ENCODE data around the gene IFT172.

Gene IFT172

DNA sequence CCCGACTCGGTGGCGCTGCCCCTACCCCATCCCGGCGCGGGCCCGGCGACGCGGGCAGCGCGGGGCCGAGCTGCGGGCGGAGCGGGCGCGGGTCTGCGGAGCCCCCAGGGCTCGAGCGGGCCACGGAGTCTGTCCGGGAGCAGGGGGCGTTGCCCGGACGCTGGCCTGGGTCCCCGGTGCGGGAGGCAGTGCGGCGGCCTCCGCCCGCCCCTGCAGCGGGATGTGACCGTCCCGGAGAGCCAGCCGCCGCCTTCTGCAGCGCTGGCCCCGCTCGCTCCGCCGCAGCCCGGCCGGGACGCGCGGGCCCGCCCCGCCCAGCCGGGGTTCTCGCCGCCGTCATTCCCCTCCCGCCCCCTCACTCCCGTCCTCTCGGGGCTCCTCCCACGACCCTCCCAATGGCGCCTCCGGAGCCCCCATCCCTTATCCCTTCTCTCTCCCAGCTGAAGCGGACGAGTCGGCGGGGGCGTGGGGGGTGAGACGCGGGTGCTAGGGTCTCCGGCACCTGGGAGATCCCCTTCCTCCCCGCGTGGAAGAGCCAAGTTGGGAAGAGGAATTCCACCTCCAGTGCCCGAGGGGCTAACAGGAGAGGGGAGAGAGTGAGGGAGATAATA is 5.5 kb upstream of the IFT172 start, which contains the start of gene FNDC4:
FNDC4 (minus strand) TSS at position 257 of the 611 bp plus-strand sequence. CDS start 521 bp downstream, outside the sequence.
- peak; percentile 8 for DNase-seq (ENCODE audit: low read depth)

DNA sequence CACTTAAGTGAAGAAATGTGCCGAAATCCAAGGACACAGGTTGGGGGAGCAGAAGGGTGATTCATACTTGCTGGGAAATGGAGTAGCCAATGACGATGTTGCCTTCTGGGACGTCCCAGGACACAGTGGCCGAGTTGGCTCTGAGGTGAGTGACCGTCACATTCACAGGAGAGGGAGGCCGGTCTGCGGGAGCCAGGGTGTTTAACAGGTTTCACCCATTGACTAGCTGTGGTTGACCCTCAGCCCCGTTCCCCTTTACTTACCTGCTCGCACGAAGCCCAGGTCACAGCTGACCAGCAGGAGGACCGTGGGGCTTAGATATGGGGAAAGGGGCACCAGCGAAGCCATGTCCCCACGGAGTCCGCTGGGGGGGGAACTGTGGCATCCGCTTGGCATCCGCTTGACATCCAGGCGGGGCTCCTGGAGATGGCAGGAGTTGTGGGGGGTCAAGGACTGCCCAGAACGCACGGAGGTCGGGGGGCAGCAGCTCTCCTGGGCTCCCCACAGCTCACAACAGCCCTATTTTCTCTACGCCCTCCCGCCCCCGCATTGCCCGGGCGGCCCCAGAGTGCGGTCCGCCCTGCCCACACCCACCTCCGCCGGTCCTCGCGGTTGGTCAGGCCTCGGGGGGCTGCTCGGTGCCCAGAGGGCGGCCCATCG is 4.9 kb upstream of the IFT172 start:
- peak; percentile 91 for DNase-seq (ENCODE audit: low read depth)

GRCh38 chr2:27493948-27494283 is 4.4 kb upstream of the IFT172 start:
- no peak for DNase-seq (ENCODE audit: low read depth)

- DNase-seq (ENCODE audit: low read depth) = no peak
Observed at GRCh38 chr2:27492557-27492956, 3.0 kb upstream of the IFT172 start.

DNA sequence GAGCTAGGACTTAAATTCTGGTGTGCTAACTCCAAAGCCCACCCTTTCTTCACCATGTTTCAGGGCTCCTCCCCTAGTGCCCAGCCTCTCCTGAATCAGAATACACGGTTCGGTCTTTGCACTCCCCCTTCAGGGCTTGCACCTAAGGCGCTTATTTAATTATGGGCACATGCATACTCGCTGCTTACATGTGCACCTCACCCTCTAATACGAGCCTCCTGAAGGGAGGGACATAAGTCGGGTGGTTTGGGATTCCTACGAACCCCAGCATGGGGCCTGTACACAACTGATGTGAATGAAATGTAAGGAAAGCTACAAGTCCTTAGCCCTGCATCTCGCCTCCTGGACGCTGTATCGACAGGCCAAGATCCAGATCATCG is 435 bp downstream of the IFT172 start:
- DNase-seq (ENCODE audit: low read depth) = no peak

GRCh38 chr2:27485496-27485895 is 4.0 kb downstream of the IFT172 start:
- no peak for DNase-seq (ENCODE audit: low read depth)

- DNase-seq (ENCODE audit: low read depth) = no peak
Observed at GRCh38 chr2:27471961-27472360, 17.6 kb downstream of the IFT172 start.

GRCh38 chr2:27464443-27464842 is 25.1 kb downstream of the IFT172 start:
- no peak for DNase-seq (ENCODE audit: low read depth)

- no peak for DNase-seq (ENCODE audit: low read depth)
Observed at GRCh38 chr2:27461118-27461517, 28.4 kb downstream of the IFT172 start.

DNA sequence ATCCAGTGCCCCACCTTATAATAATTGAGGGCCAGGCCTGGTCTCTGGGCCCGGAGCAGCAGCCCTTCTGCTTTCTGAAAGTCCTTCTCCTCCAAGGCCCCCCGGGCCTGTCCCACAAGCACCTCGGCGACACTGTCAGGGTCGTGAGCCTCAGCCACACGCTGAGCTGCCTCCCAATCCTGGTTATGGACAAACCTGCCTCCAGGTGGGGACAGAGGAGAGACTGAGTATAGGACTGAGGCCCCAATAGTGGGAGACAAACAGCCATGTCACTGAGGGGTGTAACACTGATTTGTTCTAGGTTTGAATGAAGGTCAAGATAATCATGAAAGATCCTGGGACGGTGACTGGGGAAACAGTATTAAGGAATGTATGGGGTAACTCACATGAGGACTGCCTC is 35.6 kb downstream of the IFT172 start:
- no peak for DNase-seq (ENCODE audit: low read depth)

GRCh38 chr2:27451095-27451494 is 38.4 kb downstream of the IFT172 start:
- no peak for DNase-seq (ENCODE audit: low read depth)

DNA sequence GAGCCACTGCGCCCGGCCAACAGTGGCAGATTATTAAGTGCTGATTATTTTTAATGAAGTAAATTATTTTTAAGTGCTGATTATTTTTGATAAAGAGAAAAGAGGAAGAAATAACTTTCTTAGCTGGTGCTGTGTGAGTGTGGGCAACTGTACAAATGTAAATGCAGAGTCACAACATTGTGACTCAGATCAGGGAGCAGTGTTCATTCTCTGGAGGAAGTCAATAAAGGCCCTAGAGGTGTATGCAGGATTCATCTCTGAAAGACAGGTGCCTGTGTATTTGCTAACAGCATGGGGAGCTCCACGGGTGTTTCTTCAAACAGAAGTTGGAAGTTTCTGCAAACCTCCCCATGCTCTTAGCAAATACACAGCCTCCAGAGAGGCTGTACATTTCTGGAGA is 41.2 kb downstream of the IFT172 start:
- no peak for DNase-seq (ENCODE audit: low read depth)

DNA sequence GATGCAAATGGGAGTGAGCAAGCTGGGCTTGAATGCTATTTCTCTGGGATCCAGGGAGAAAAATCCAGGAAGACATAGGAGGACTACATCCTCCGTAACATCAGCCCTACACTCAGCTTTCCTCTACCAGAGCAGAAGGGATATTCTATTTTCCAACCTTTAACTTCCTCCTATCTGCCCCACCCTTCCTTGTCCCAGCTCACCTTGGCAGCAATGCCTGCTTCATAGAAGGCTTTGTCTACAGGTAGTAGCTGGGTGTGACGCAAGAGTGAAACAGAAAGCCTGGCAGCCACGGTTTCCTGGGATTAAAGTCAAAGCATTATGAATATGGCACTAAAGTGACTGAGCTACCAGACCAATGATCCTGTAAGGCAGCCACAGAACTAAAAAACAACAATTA is 43.5 kb downstream of the IFT172 start:
- DNase-seq (ENCODE audit: low read depth) = no peak

- no peak for DNase-seq (ENCODE audit: low read depth)
Observed at GRCh38 chr2:27445615-27446014, 43.9 kb downstream of the IFT172 start.

DNA sequence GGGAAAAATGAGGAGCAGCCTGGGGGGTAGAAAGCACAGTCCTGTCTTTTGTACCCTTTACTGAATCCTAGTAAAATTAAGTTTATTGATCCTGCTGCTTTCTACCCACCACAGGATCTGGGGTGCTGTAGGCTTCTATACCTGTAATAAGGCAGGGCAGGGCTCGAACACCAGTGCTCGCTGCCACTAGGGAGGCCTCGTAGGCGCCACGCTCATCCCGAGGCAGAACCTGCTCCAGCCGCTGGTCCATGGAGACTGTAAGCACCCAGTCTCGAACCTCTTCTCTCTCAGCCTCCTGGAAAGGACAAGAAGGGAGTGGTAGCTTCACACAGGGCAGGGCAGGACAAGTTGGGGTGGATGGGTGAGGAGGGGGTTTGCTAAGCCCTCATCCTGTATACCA is 44.4 kb downstream of the IFT172 start:
- no peak for DNase-seq (ENCODE audit: low read depth)

DNA sequence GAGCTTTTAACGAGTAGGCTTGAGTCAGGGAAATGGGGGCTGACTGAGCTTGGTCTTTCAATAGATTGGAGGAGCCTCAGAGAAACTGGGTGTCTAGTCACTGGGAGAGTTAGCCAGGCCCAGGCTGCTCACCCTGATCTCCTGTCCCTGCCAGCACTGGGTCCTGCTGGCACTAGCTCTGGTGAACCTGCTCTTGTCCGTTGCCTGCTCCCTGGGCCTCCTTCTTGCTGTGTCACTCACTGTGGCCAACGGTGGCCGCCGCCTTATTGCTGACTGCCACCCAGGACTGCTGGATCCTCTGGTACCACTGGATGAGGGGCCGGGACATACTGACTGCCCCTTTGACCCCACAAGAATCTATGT is 46.6 kb downstream of the IFT172 start:
- DNase-seq (ENCODE audit: low read depth) = no peak

DNA sequence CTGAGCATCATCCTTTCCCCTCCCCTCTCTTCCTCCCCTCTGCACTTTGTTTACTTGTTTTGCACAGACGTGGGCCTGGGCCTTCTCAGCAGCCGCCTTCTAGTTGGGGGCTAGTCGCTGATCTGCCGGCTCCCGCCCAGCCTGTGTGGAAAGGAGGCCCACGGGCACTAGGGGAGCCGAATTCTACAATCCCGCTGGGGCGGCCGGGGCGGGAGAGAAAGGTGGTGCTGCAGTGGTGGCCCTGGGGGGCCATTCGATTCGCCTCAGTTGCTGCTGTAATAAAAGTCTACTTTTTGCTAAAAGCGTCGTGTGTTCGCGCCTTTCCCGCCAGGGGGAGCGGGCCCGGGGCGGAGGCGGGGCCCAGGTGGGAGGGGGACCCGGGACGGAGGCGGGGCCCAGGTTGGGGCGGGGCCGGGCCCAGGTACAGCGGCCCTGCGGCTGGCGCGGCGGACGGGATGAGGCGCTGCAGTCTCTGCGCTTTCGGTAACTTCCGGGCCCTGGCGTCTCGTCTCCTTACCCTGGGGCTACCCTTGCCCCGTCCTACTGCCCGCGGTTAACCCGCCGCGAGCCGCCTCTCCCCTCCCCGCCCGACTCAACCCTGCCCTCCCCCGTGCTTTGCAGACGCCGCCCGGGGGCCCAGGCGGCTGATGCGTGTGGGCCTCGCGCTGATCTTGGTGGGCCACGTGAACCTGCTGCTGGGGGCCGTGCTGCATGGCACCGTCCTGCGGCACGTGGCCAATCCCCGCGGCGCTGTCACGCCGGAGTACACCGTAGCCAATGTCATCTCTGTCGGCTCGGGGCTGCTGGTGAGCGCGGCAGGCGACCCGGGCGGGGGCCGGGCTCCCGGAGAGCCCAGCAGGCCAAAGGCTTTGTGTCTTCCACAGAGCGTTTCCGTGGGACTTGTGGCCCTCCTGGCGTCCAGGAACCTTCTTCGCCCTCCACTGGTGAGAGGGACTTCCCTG is 47.3 kb downstream of the IFT172 start, which contains the start of gene KRTCAP3:
KRTCAP3 (plus strand) TSS at position 424 of the 962 bp plus-strand sequence; CDS start at position 456, 32 bp downstream.
- DNase-seq (ENCODE audit: low read depth) = no peak

DNA sequence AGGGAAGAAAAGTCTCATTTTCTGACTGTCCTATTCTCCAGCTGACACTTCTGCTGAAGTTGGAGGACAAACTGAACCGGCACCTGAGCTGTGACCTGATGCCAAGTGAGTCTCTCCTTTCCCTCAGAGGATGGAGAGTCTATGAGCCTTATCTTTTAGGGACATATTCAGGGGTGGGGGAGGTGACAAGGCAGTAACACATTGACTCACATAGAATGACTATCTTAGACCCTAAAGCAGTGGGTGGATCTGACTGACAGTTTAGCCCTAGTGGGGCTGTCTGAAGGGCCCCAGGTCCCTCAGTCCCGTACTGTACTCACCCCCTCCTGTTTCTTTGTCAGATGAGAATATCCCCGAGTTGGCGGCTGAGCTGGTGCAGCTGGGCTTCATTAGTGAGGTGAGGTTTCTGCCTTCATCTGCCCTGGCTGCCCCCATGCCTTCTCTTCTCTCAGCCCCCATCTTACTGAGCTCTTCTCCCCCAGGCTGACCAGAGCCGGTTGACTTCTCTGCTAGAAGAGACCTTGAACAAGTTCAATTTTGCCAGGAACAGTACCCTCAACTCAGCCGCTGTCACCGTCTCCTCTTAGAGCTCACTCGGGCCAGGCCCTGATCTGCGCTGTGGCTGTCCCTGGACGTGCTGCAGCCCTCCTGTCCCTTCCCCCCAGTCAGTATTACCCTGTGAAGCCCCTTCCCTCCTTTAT is 48.2 kb downstream of the IFT172 start:
- no peak for DNase-seq (ENCODE audit: low read depth)

DNA sequence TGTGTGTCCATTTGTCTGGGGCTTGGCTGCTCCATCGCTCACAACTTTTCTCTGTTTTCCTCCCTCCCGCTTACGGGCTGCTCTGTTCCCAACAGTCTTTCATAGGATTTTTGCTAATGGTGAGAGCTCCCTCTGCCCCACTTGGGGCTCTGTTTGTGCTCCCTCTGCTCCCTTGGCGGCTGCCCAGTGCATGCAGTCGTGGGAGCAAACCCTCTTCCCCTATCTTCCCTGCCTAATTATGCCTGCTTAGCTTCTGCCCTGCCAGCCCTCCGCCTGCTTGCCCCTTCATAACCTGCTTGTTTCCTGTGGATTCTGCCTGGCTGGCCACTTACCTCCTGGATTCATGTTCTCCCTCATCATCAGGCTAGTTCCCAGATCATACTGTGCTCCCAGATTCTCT is 53.9 kb downstream of the IFT172 start:
- DNase-seq (ENCODE audit: low read depth) = no peak

- DNase-seq (ENCODE audit: low read depth) = no peak
Observed at GRCh38 chr2:27431395-27431794, 58.1 kb downstream of the IFT172 start.

- DNase-seq (ENCODE audit: low read depth) = peak; percentile 86
Observed at GRCh38 chr2:27428978-27429541, 60.5 kb downstream of the IFT172 start.

Data from fibroblast of gingiva (primary cell).